AG04450 (cell line): ENCODE data around the gene RRM2. TPM values are rescaled to one million over a fixed set of nuclear protein-coding genes. Genes with fewer than 3 reads are reported as not detected.
A peak's percentile ranks its signal among the peaks of the same experiment; 100 is the strongest.

ENCODE experiments used
- CTCF ChIA-PET: fragments of 300-600, 350-600 bp; formaldehyde crosslinking; extraction: SDS; loops from one replicate; lab custom pipeline; 2022; ENCODE audit warnings: antibody characterized with exemption, inconsistent platforms; lab: Charles Lee
- POLR2A ChIA-PET: fragments of 350-600 bp; formaldehyde crosslinking; extraction: SDS; loops from one replicate; lab custom pipeline; 2021; ENCODE audit warnings: antibody characterized with exemption, inconsistent platforms; lab: Yijun Ruan, JAX
- DNase-seq: peaks from one replicate; pipeline ENCODE4 v3.0.0-alpha.2; 2011; ENCODE audit warnings: low read depth, low spot score
- H3K27ac ChIP-seq: one replicate; pipeline ENCODE4 v1.5.1; 2012; ENCODE audit warnings: low read depth, low read length, control low read depth
- H3K27me3 ChIP-seq: one replicate; pipeline ENCODE4 v1.6.0; 2012; ENCODE audit warnings: low read length; ENCODE audit not compliant: control insufficient read depth, insufficient read depth
- H3K4me3 ChIP-seq: 2 replicates; pipeline ENCODE4 v1.5.1; 2011; ENCODE audit warnings: mild to moderate bottlenecking, low read depth, low read length, control low read depth
- H3K9me3 ChIP-seq: 2 replicates; pipeline ENCODE4 v1.5.1; 2012; ENCODE audit warnings: low read length; ENCODE audit not compliant: control insufficient read depth, insufficient read depth
- CTCF ChIP-seq: IDR thresholded peaks from 2 replicates; pipeline ENCODE4 v1.5.1; 2011; ENCODE audit warnings: low read depth, low read length, control low read depth, inconsistent platforms
- polyA minus RNA-seq: library from RNA; depleted of rRNA, polyadenylated mRNA; stranded (reverse); fragments of >200 nt; gene quantifications from 2 replicates; pipeline ENCODE4 v1.2.3, GENCODE V29; 2011; rRNA and poly(A)+ RNA removed
- polyA plus RNA-seq: library from polyadenylated mRNA; depleted of rRNA; stranded (reverse); fragments of >200 nt; gene quantifications from 2 replicates; pipeline ENCODE4 v1.2.3, GENCODE V29; 2011; rRNA removed

Gene RRM2
- 13.7 and 21.7 TPM in 2 replicates for polyA plus RNA-seq
- polyA minus RNA-seq, result 11.1 and 20.5 TPM in 2 replicates

GRCh38 chr2:10122500-10123280 lies at the start of gene RRM2:
Gene RRM2, plus strand, starts transcription at chr2:10122739. Its CDS starts 60 bp downstream, at chr2:10122799.
- TF ChIP-seq CTCF, result no peak
- POLR2A ChIA-PET, result no interaction called here
- H3K4me3 ChIP-seq, result peak within 1 kb of the TSS; percentile 79

GRCh38 chr2:10073706-10074105 lies 48.8 kb upstream of the RRM2 start:
- TF ChIP-seq CTCF, result no peak
- Histone ChIP-seq H3K27me3 (peaks cover 47% of the 10 kb centered on the region), H3K27ac (no peak overlapping the region), H3K4me3 (no peak overlapping the region), H3K9me3 (no peaks in the 10 kb centered on the region)
- ChIA-PET POLR2A (interaction anchor here (0.7 kb wide), 1 partner anchor 292 kb away, joined by 4 read pairs; no protein-coding TSS in a partner anchor), CTCF (interaction anchor here (0.8 to 6.8 kb wide), 17 partner anchors 9 to 375 kb away, joined by 4 to 158 read pairs (median 10); no protein-coding TSS in a partner anchor)
- no peak for DNase-seq

More at GRCh38 chr2:10122500-10123280, at the start of gene RRM2:
- CTCF ChIA-PET, result interaction anchor here (7.0 kb wide), 1 partner anchor 312 kb away, joined by 171 read pairs; no protein-coding TSS in a partner anchor
- H3K27me3 ChIP-seq, result no peaks in the 10 kb centered on the region
- H3K9me3 ChIP-seq, result no peaks in the 10 kb centered on the region
- peak within 1 kb of the TSS; percentile 47 for H3K27ac ChIP-seq
- peak; percentile 51 for DNase-seq

- Histone ChIP-seq H3K27ac (no peak overlapping the region), H3K4me3 (no peak overlapping the region), H3K9me3 (no peaks in the 10 kb centered on the region), H3K27me3 (peaks cover 52% of the 10 kb centered on the region)
- no peak for DNase-seq
- TF ChIP-seq CTCF, result no peak
- ChIA-PET POLR2A (no interaction called here), CTCF (interaction anchor here (0.6 to 6.8 kb wide), 6 partner anchors 21 to 360 kb away, joined by 3 to 158 read pairs (median 16); no protein-coding TSS in a partner anchor)
These were observed 47.4 kb upstream of the RRM2 start for GRCh38 chr2:10075101-10075500.

GRCh38 chr2:10075571-10076209 lies 46.8 kb upstream of the RRM2 start:
- CTCF ChIA-PET, result interaction anchor here (0.6 to 6.8 kb wide), 7 partner anchors 21 to 360 kb away, joined by 3 to 158 read pairs (median 9); no protein-coding TSS in a partner anchor
- Histone ChIP-seq H3K4me3 (no peak overlapping the region), H3K27me3 (peaks cover 56% of the 10 kb centered on the region), H3K27ac (no peak overlapping the region), H3K9me3 (no peaks in the 10 kb centered on the region)
- TF ChIP-seq CTCF, result no peak
- DNase-seq, result no peak
- POLR2A ChIA-PET, result no interaction called here
